Breast epithelium (tissue), 4 donors: ENCODE data around the gene NDUFAF3. TPM values are rescaled to one million over a fixed set of nuclear protein-coding genes. Genes with fewer than 3 reads are reported as not detected.
A peak's percentile ranks its signal among the peaks of the same experiment; 100 is the strongest.

Experiments
- DNase-seq, 2 donors: peaks; one replicate each; pipeline ENCODE4 v3.0.0-alpha.2; 2019; ENCODE audit warnings: low spot score in 2 of 2
- H3K27ac ChIP-seq, 2 donors: fragments of 200-600 bp; sonication (generic) in 1 of 2; one replicate each; pipeline ENCODE4 v1.5.1; 2016 to 2019; ENCODE audit warnings: mild to moderate bottlenecking in 1 of 2
- H3K27me3 ChIP-seq, 2 donors: fragments of 200-600 bp; sonication (generic) in 1 of 2; one replicate each; pipeline versions ENCODE4 v1.5.1 to v1.6.0; 2017 to 2019; ENCODE audit warnings: control low read depth in 1 of 2, mild to moderate bottlenecking in 1 of 2
- H3K36me3 ChIP-seq: fragments of 200-600 bp; one replicate; pipeline ENCODE4 v1.5.1; 2019
- H3K4me1 ChIP-seq, 2 donors: fragments of 200-600 bp; sonication (generic); one replicate each; pipeline ENCODE4 v1.5.1; 2016 to 2019; ENCODE audit warnings: control low read depth in 1 of 2
- H3K4me3 ChIP-seq, 3 donors: fragments of 200-600 bp; sonication (generic); 1 replicate in 2 of 3; 2 replicates in 1 of 3; pipeline ENCODE4 v1.5.1; 2016 to 2019; ENCODE audit warnings: mild to moderate bottlenecking in 3 of 3, moderate library complexity in 2 of 3
- H3K9me3 ChIP-seq, 2 donors: fragments of 200-600 bp; sonication (generic) in 1 of 2; one replicate each; pipeline ENCODE4 v1.5.1; 2016 to 2019; ENCODE audit warnings: control low read depth in 1 of 2
- CTCF ChIP-seq, 3 donors: fragments of 450-650 bp; IDR thresholded peaks; one replicate each; pipeline ENCODE4 v1.5.1; 2016 to 2017; ENCODE audit warnings: antibody characterized with exemption in 3 of 3, mild to moderate bottlenecking in 3 of 3, moderate library complexity in 3 of 3
- POLR2A ChIP-seq: fragments of 450-650 bp; IDR thresholded peaks from one replicate; pipeline ENCODE4 v1.6.1; 2016; ENCODE audit warnings: antibody characterized with exemption, mild to moderate bottlenecking, moderate library complexity
- POLR2AphosphoS5 ChIP-seq, 3 donors: sonication (generic); formaldehyde crosslinking; IDR thresholded peaks; one replicate each; pipeline ENCODE4 v1.6.1; 2017; ENCODE audit warnings: antibody characterized with exemption in 3 of 3
- intact Hi-C: fragments of 100-400 bp; cut with DNase I; formaldehyde crosslinking; loops from one replicate; pipeline ENCODE4 v1.15.1; 2023; ENCODE audit warnings: low total_unique reads
- total RNA-seq, 3 donors: library from RNA; depleted of rRNA; stranded (reverse); fragments of >200 nt; gene quantifications; one replicate each; pipeline ENCODE4 v1.1.0, GENCODE V29; 2016

NDUFAF3 gene
- total RNA-seq, result 100 to 1,000 TPM; 151 to 171 (median 164) TPM

GRCh38 chr3:49021813-49022687, at the start of gene NDUFAF3:
Gene NDUFAF3, plus strand, starts transcription at chr3:49022121. Its CDS starts 24 bp downstream, at chr3:49022145.
- Histone ChIP-seq H3K4me1 (peaks cover 16 to 17% of the 10 kb centered on the region in 2 donors), H3K9me3 (no peaks in the 10 kb centered on the region), H3K4me3 (peak within 1 kb of the TSS; percentile 96 to 99 (median 98)), H3K27ac (peak within 1 kb of the TSS; percentile 100), H3K36me3 (peaks cover 4% of the 10 kb centered on the region), H3K27me3 (no peaks in the 10 kb centered on the region)
- peak; percentile 86 to 99 (median 98) for TF ChIP-seq CTCF (IDR thresholded peaks at IDR 0.05)
- TF ChIP-seq POLR2AphosphoS5 (IDR thresholded peaks at IDR 0.05), result peak; percentile 85 to 92 (median 88)
- TF ChIP-seq POLR2A, result peak; percentile 55
- DNase-seq, result peak; percentile 90 to 95
- intact Hi-C loops, result no loop called here

- TF ChIP-seq CTCF (IDR thresholded peaks at IDR 0.05) (no peak), POLR2A (no peak), POLR2AphosphoS5 (IDR thresholded peaks at IDR 0.05) (no peak)
- H3K27ac ChIP-seq, result no peak overlapping the region
- H3K4me1 ChIP-seq, result no peaks in the 10 kb centered on the region
- intact Hi-C loops, result no loop called here
- H3K4me3 ChIP-seq, result no peak overlapping the region
- DNase-seq, result no peak
- H3K27me3 ChIP-seq, result no peaks in the 10 kb centered on the region
- no peaks in the 10 kb centered on the region for H3K9me3 ChIP-seq
- H3K36me3 ChIP-seq, result peaks cover 5% of the 10 kb centered on the region
Measured at GRCh38 chr3:48974076-48974864, 47.7 kb upstream of the NDUFAF3 start.

GRCh38 chr3:48979451-48979850, 42.5 kb upstream of the NDUFAF3 start:
- Histone ChIP-seq H3K4me1 (no peaks in the 10 kb centered on the region), H3K9me3 (no peaks in the 10 kb centered on the region), H3K27ac (no peak overlapping the region), H3K4me3 (no peak overlapping the region), H3K36me3 (peaks cover 4% of the 10 kb centered on the region), H3K27me3 (no peaks in the 10 kb centered on the region)
- TF ChIP-seq POLR2AphosphoS5 (IDR thresholded peaks at IDR 0.05), result no peak
- TF ChIP-seq POLR2A, result no peak
- TF ChIP-seq CTCF (IDR thresholded peaks at IDR 0.05), result no peak
- intact Hi-C loops, result no loop called here
- DNase-seq, result no peak

GRCh38 chr3:48980295-48980694, 41.6 kb upstream of the NDUFAF3 start:
- intact Hi-C loops, result no loop called here
- Histone ChIP-seq H3K36me3 (no peaks in the 10 kb centered on the region), H3K4me1 (no peaks in the 10 kb centered on the region)

More at GRCh38 chr3:48980295-48980694, 41.6 kb upstream of the NDUFAF3 start:
- DNase-seq, result no peak
- Histone ChIP-seq H3K27me3 (no peaks in the 10 kb centered on the region), H3K4me3 (no peak overlapping the region), H3K9me3 (no peaks in the 10 kb centered on the region), H3K27ac (no peak overlapping the region)
- TF ChIP-seq POLR2A (no peak), CTCF (IDR thresholded peaks at IDR 0.05) (no peak), POLR2AphosphoS5 (IDR thresholded peaks at IDR 0.05) (no peak)
